HepG2 (cell line): Measurements from ENCODE around the gene NUDT22. TPM values are rescaled to one million over a fixed set of nuclear protein-coding genes. Genes with fewer than 3 reads are reported as not detected.

ENCODE experiments used
- ARNTL ChIP-seq: sonication (generic); formaldehyde crosslinking; IDR thresholded peaks from 2 replicates; pipeline ENCODE4 v1.4.0; 2020; ENCODE audit warnings: mild to moderate bottlenecking, missing genetic modification reagents
- CHCHD3 ChIP-seq: sonication (generic); formaldehyde crosslinking; IDR thresholded peaks from 2 replicates; pipeline ENCODE4 v1.8.0; 2022; ENCODE audit warnings: mild to moderate bottlenecking, missing genetic modification reagents, moderate library complexity
- CREBL2 ChIP-seq: sonication (generic); formaldehyde crosslinking; IDR thresholded peaks from 2 replicates; pipeline ENCODE4 v1.8.1; 2023; ENCODE audit warnings: missing genetic modification reagents, mild to moderate bottlenecking, borderline replicate concordance
- EEA1 ChIP-seq: sonication (generic); formaldehyde crosslinking; IDR thresholded peaks from 2 replicates; pipeline ENCODE4 v1.5.1; 2020; ENCODE audit warnings: mild to moderate bottlenecking, missing genetic modification reagents, borderline replicate concordance
- GATAD2A ChIP-seq: IDR thresholded peaks from 2 replicates; pipeline ENCODE4 v1.6.1; 2016
- HOXA5 ChIP-seq: sonication (generic); formaldehyde crosslinking; IDR thresholded peaks from 2 replicates; pipeline ENCODE4 v1.4.0; 2020; ENCODE audit warnings: missing genetic modification reagents
- MBNL3 ChIP-seq: fragments of 250-450 bp; sonication (Bioruptor Pico); conservative IDR thresholded peaks from 2 replicates; pipeline ENCODE4 v1.8.0; 2022; ENCODE audit warnings: mild to moderate bottlenecking, inconsistent platforms
- POLR2A ChIP-seq, 2 experiments: IDR thresholded peaks; 2 replicates each; pipeline ENCODE4 v1.6.1; 2011; ENCODE audit warnings: low read depth in 2 of 2, low read length in 2 of 2, mild to moderate bottlenecking in 1 of 2, moderate library complexity in 1 of 2; ENCODE audit not compliant: insufficient read depth in 1 of 2
- PPARG ChIP-seq: conservative IDR thresholded peaks from 2 replicates; pipeline ENCODE4 v1.6.1; 2016; ENCODE audit warnings: missing biosample characterization, missing genetic modification reagents
- RBAK ChIP-seq: sonication (generic); formaldehyde crosslinking; IDR thresholded peaks from 2 replicates; pipeline ENCODE4 v1.5.1; 2020; ENCODE audit warnings: mild to moderate bottlenecking, missing genetic modification reagents
- SAFB2 ChIP-seq: sonication (generic); formaldehyde crosslinking; IDR thresholded peaks from 2 replicates; pipeline ENCODE4 v1.5.1; 2020; ENCODE audit warnings: missing genetic modification reagents, low read depth, mild to moderate bottlenecking, borderline replicate concordance
- SPEN ChIP-seq: sonication (generic); formaldehyde crosslinking; IDR thresholded peaks from 2 replicates; pipeline ENCODE4 v1.5.1; 2020; ENCODE audit warnings: low read depth, mild to moderate bottlenecking, missing genetic modification reagents
- TGIF2 ChIP-seq: IDR thresholded peaks from 2 replicates; pipeline ENCODE4 v1.6.1; 2016; ENCODE audit warnings: control low read depth, missing compliant biosample characterization
- ZNF687 ChIP-seq: sonication (generic); formaldehyde crosslinking; IDR thresholded peaks from 2 replicates; pipeline ENCODE4 v1.5.1; 2020; ENCODE audit warnings: mild to moderate bottlenecking, missing genetic modification reagents, moderate library complexity
- ZNF703 ChIP-seq: sonication (generic); formaldehyde crosslinking; IDR thresholded peaks from 2 replicates; pipeline ENCODE4 v1.5.1; 2020; ENCODE audit warnings: missing genetic modification reagents, mild to moderate bottlenecking, moderate library complexity, borderline replicate concordance
- polyA plus RNA-seq, 8 experiments: library from polyadenylated mRNA; depleted of rRNA in 3 of 8; stranded (reverse) in 7 of 8; unstranded in 1 of 8; fragments of >200 nt; fragmentation: Illumina TruSeq in 4 of 8; extraction: Trizol in 4 of 8; gene quantifications; 2 replicates each; pipeline versions ENCODE4 v1.2.1 to v1.2.3, GENCODE V29; 2011 to 2016; ENCODE audit warnings: low read depth in 4 of 8, missing spikeins in 1 of 8, mixed read lengths in 1 of 8; ENCODE audit not compliant: insufficient read depth in 1 of 8
- total RNA-seq, 5 experiments: library from RNA; depleted of rRNA; stranded (reverse); fragments of >200 nt; fragmentation: Illumina TruSeq; extraction: Trizol; gene quantifications; 2 replicates each; pipeline ENCODE4 v1.2.3, GENCODE V29; 2016; ENCODE audit warnings: low read depth in 1 of 5
- TF ChIP-seq, protein P1 (sequence below): sonication (generic); formaldehyde crosslinking; IDR thresholded peaks from 2 replicates; pipeline ENCODE4 v1.5.1; 2020; ENCODE audit warnings: mild to moderate bottlenecking, missing genetic modification reagents, moderate library complexity
- TF ChIP-seq, protein P2 (sequence below): sonication (generic); formaldehyde crosslinking; IDR thresholded peaks from 2 replicates; pipeline ENCODE4 v1.4.0; 2020; ENCODE audit warnings: missing genetic modification reagents
- TF ChIP-seq, protein P3 (sequence below): sonication (generic); formaldehyde crosslinking; IDR thresholded peaks from 2 replicates; pipeline ENCODE4 v1.4.0; 2020; ENCODE audit warnings: missing genetic modification reagents

The NUDT22 gene
- total and polyA plus RNA-seq, 2 of the 13 experiments (the other 11 are each of a cell fraction or from before 2014, with no cell fraction given): 33.5 to 39.8 TPM

DNA sequence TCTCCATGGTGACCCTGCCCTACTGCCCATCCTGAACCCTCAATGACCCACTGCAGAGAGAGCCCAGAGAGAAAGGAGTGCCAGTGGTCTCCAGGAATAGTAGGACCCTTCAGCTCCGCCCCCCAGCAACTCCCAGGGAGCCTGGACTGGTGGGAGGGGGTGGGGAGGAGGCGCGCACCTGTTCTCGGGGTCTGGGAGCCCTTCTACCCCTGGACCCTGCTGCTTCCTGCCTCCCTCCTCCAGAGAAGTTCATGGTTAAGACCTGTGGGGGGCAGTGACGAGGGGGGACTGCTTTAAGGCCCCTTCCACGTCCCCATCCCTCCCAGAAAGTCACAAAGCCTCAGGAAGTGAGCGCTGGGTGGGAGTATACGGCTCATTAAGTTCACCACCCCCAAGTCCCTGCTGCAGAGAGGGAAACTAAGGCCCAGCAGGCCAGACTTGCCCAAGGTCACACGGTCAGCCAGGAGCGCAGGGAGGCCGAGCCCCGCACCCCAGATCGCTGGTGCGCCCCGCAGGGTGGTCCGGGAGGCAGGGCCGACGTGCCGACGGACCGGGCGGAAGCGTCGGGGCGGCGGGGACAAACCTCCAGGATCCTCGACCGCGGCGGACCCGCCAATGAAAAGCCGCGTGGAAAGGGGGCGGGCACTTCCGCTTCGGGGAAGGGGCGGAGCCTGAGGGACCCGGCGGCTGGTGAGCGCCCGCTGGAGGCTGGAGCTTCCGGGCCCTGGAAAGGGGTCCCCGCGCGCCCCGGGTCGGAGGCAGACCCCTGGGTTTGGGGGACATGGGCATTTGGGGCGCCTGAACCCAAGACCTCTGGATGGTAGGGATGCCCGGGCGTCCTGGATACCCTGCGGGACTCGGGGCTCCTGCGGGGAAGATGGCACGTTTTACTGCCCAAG is at the start of gene NUDT22, which contains the start of gene TRPT1 (continued):
- TF ChIP-seq ZNF687 (CRISPR knock-in tag): no peak
- peak; percentile 66; the same call in 1 of the 2 replicates for TF ChIP-seq ZNF703
- TF ChIP-seq EEA1 (CRISPR knock-in tag): no peak; the same call in 1 of the 2 replicates
- TF ChIP-seq, protein P1, sequence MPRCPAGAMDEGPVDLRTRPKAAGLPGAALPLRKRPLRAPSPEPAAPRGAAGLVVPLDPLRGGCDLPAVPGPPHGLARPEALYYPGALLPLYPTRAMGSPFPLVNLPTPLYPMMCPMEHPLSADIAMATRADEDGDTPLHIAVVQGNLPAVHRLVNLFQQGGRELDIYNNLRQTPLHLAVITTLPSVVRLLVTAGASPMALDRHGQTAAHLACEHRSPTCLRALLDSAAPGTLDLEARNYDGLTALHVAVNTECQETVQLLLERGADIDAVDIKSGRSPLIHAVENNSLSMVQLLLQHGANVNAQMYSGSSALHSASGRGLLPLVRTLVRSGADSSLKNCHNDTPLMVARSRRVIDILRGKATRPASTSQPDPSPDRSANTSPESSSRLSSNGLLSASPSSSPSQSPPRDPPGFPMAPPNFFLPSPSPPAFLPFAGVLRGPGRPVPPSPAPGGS (CRISPR knock-in tag): no peak
- TF ChIP-seq SPEN: peak; percentile 60
- no peak for TF ChIP-seq CREBL2 (CRISPR knock-in tag)
- no peak for TF ChIP-seq TGIF2 (CRISPR knock-in tag)
- peak; percentile 8 for TF ChIP-seq GATAD2A (CRISPR knock-in tag)
- TF ChIP-seq HOXA5: peak; percentile 57; the same call in 1 of the 2 replicates
- peak in 1 of 2 experiments; percentile 9; a peak in 1 of 4 replicates for TF ChIP-seq POLR2A (IDR thresholded peaks at IDR 0.05; ENCODE audit: insufficient read depth in 1 of 2, low read depth in 2 of 2, low read length in 2 of 2)
- TF ChIP-seq PPARG (CRISPR knock-in tag): peak; percentile 24; the same call in 1 of the 2 replicates
- TF ChIP-seq SAFB2: no peak; the same call in none of the 2 replicates
- TF ChIP-seq MBNL3 (CRISPR knock-in tag): no peak
- no peak for TF ChIP-seq RBAK (CRISPR knock-in tag)
- TF ChIP-seq, protein P2, sequence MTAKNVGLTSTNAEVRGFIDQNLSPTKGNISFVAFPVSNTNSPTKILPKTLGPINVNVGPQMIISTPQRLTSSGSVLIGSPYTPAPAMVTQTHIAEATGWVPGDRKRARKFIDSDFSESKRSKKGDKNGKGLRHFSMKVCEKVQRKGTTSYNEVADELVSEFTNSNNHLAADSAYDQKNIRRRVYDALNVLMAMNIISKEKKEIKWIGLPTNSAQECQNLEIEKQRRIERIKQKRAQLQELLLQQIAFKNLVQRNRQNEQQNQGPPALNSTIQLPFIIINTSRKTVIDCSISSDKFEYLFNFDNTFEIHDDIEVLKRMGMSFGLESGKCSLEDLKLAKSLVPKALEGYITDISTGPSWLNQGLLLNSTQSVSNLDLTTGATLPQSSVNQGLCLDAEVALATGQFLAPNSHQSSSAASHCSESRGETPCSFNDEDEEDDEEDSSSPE (CRISPR knock-in tag): peak; percentile 68
- TF ChIP-seq, protein P3, sequence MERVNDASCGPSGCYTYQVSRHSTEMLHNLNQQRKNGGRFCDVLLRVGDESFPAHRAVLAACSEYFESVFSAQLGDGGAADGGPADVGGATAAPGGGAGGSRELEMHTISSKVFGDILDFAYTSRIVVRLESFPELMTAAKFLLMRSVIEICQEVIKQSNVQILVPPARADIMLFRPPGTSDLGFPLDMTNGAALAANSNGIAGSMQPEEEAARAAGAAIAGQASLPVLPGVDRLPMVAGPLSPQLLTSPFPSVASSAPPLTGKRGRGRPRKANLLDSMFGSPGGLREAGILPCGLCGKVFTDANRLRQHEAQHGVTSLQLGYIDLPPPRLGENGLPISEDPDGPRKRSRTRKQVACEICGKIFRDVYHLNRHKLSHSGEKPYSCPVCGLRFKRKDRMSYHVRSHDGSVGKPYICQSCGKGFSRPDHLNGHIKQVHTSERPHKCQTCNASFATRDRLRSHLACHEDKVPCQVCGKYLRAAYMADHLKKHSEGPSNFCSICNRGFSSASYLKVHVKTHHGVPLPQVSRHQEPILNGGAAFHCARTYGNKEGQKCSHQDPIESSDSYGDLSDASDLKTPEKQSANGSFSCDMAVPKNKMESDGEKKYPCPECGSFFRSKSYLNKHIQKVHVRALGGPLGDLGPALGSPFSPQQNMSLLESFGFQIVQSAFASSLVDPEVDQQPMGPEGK (CRISPR knock-in tag): no peak
- TF ChIP-seq CHCHD3 (CRISPR knock-in tag): no peak
- 0 out of 2 replicates have a peak, but pooled peaks have one; percentile 8 for TF ChIP-seq ARNTL (CRISPR knock-in tag)
